NCI-H2081 (cell line): ENCODE data around the gene MAP4K2.

ENCODE experiments used
- DNase-seq, 2 experiments: peaks; one replicate each; lab custom pipeline; 2025; lab: John Stamatoyannopoulos, UW

Gene MAP4K2

GRCh38 chr11:64791781-64792291, 11.2 kb downstream of the MAP4K2 start:
- DNase-seq = no peak

DNA sequence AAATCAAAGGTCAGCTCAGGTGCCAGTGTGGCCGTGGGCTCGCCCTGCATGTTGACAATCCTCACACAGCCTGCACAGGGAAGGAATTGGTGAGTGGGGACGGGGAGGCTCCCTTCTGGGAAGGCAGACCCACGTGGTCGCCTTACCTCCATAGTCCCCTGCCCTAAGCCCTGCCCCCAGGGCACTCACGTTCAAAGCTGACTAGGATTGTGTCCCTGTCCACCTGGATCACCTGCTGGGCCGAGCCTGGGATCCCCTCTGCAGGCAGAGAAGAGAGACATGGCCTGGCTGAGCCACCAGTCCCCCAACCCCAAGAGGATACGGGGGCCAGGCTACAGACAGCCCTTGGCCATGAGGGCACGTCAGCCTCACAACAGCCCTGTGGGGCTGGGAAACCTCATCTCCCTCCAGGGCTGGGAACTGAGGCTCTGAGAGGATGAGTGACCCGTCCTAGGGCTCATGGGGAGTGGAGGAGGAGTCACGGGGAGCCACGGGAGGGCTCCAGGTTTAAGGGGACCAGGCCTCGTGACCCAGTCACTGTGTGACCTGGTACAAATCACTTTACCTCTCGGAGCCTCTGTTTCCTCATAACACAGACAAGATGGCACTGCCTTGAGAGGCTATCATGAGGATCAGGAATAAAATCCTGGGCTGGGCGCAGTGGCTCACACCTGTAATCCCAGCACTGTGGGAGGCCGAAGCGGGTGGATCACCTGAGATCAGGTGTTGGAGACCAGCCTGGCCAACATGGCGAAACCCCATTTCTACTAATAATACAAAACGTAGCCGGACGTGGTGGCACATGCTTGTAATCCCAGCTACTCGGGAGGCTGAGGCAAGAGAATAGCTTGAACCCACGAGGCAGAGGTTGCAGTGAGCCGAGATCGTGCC, 12.6 kb downstream of the MAP4K2 start:
- no peak for DNase-seq

GRCh38 chr11:64789331-64790204, 13.4 kb downstream of the MAP4K2 start:
- no peak for DNase-seq

DNA sequence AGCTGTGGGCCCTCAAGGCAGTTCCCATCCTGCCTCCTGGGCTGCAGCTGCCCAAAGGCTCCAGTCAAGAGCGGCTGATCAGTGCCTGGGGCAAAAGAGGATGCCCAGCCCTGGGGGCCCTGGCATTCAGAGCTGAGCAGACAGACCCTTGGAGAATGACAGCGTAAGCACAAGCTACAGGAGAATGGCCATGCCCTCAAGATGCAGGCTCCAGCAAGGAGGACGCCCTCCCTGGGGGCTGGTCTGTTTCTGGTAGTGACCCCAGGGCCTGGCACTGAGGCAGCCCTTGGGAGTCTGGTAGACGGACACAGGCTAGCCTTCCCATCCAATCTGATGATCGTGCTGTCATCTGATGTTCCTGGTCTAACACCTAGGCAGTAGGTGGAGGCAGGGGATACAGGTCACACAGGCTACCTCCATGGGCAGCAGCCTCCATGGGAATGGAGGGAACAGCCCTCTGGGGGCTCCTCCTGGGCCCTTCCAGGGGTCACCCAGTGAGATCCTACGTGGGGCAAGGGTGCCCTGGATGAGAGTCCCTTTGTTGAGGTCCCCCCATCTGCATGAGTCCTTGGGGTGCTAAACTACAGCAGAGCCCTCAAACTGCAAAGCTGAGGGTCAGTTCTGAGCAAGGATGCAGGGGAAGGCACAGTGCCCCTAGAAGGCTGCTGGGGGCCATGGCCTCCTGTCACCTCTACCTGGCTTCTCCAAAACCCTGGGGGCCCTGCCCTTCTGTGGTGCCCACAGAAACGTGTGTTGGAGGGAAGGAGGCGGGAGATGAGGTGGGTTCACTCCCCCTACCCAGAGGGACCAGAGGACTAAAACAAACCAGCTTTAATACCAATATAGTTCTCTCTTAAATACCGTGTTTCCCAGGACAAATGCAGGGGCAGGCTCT, 14.4 kb downstream of the MAP4K2 start:
- no peak for DNase-seq

DNA sequence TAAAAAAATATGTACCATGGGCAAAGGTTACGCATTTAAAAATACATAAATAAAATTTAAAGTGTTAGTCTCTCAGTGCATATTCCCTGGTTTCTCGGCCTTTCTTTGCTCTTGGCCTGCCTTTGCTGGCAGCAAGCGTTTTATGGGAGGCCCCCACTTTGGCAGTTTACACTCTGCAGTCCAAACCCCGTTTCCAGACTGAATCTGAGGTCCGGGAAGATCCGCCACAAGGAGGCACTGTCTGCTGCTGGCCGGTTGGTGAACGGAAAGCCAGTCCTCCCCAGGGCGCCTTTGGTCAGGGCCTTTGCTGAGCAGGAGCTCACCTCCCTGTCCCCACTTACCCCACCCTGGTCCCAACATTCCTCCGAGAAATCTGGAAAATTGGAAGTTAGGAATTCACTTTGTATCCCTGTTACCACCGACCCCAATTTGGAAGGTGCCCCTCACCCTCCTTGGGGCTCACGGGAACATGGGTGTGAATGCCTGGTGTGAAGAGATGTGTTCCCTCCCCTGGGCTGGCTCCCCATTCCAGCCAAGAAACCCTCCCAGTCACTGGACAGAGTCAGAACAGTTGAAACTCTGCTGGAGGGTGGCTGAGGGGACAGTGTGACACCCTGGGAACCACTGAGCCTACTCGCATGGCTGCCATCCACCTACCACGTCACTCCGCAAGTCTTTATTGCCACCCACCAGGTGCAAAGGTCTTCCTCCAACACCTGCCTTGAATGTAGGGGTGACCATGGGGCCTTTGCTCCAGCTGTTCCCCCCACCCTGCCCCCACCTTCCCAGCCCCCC, 15.3 kb downstream of the MAP4K2 start:
- peak; percentile 3 to 17 for DNase-seq

DNA sequence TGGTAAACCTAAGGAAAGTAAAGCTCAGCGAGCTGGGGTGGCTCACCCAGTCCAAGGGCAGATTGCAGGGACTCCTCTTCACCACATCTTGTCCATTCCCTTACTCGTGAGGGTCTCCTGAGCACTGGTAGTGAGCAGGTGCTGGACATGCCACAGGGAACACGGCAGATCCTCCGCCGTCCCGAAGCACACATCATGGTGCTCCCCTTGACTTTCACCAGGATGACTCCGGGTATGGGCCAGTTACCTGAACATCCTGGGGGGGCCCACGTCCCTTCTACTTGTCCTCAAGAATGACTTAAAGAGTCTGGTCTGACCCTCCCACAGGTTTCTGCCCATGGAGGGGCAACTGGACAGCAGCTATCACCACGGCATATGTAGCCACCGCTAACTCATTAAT, 16.7 kb downstream of the MAP4K2 start:
- DNase-seq = no peak

DNA sequence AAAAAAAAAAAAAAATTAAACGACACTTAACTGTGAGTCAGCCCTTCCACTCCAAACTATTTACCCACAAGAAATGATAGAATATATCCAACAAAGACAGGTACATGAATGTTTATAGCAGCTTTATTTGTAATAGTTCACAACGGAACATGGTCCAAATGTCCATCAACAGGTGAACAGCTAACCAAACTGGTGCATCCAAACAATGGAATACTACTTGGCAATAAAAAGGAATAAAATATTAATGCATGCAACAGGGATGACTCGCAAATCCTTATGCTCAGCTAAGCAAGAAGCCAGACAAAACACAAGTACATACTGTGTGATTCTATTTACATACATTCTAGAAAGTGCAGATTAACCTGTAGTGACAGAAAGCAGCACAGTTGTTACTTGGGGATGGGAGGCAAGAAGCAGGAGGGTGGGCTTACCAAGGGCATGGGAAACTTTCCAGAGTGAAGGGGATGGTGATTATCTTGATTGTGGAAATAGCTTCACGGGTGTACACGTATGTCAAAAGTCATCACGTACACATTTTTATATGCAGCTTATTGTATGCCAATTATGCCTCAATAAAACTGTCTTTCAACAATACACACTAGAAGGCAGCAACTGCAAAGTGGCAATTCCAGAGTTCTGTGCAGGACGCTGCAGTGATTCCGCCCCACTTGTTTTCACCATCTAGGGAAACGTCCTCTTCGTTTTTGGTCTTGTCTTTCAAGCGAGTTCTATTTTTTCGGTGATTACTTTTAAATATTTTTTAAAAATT, 18.0 kb downstream of the MAP4K2 start:
- no peak for DNase-seq

GRCh38 chr11:64778473-64779298, 24.3 kb downstream of the MAP4K2 start, which contains the start of gene SF1:
Gene SF1, minus strand, starts transcription at chr11:64778542. Its CDS starts 150 bp downstream, at chr11:64778392.
- peak; percentile 100 for DNase-seq

DNA sequence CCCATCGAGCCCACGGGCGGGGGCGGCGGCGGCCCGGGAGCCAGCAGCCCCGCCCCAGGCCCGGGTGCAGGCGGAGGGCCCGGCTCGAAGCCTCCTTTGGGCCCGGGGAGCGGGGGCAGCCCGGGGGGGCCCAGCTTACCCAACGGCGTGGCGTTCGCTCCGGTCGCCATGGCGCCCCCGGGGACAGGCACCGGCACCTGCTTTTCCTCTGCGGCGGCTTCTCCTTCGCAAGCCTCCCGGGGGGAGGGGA, 24.9 kb downstream of the MAP4K2 start:
- no peak for DNase-seq

DNA sequence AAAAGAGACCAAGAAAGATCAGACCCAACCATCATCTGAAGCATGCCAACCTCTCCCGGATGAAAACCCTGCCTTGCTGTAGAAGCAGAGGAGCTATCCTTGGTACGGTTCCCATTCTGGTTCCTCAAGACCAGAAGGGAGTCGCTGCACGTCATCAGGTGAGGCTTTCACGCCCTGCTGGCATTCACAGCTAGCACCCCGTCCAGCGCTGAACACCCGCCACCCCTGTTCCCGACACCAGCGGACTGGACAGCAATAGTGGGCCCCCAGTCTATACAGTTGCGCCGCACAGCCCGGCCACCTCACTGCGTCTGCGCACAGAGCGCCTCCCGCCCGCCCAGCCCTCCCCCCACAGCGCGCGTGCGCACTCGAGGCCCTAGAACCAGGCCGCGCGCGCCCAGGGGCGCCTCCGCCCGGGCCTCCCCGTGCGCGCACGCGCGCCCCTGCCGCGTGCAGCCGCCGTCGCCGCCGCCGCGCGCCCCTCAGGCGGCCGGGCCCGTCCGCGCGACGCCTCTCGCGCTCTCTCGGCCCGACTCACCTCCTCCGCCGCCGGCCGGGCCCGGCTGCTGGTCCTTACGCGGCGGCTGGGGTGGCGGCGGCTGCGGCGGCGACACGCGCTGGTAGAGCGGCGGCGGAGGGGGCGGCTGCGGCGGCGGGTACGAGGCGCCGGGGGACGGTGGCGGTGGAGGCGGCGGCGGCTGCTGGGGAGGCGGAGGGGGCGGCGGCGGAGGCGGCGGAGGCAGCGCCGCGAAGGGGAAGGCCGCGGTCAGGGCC, 25.4 kb downstream of the MAP4K2 start:
- peak; percentile 76 to 84 for DNase-seq

DNA sequence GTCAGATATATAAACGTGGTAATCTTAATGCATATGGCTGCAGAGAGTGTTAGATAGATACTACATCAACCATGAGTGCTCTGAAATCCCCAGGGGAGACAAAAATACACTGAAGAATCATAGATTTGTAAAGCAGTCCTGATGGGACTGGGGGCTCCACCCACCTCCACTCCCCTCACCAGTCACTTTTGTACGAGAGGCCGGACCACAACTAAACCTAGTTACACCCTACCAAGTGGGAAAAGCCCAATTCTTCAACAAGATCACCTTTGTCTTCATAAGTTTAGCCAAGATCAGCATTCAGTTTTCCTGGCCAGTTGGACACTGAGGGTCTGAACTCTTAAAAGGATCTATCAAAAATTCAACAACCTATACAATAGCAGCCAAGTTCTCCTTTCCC, 26.1 kb downstream of the MAP4K2 start:
- no peak for DNase-seq

DNA sequence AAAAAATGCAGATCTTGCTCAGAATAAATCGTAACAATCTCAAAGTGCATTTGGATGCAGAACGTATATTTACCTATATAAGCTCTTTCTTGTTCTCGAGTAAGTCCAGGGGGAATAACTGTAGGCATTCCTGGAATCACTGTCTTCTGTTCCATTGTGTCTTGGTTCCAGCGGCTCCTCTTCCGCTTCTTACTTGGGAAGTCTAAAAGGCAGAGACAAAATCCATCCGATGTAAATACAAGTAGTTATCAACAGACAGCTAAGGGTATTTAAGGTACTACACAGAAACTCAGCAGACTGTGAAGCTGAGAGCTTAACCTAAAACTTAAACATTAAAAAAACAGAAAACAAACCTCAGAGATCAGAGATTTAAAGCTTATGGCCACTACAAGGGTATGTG, 26.6 kb downstream of the MAP4K2 start:
- DNase-seq = no peak

DNA sequence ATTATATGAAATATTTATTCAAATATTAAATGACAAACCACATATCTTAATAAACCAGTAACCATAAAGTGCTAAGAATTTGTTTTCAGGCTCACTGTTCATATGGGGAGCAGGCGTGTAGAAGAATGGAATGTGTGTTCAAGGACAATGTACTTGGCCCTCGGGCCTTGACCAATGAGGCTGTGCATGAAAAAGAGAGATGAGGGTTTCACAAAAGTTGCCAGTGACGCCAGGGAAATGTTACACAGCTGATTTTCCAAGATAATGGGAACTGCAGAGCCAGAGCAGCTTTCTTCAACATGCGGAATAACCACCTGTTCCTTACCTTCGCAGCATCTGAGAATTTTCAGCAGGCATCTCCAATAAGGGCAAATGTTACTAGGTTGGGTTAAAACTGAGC, 28.9 kb downstream of the MAP4K2 start:
- no peak for DNase-seq

GRCh38 chr11:64772303-64773018, 30.6 kb downstream of the MAP4K2 start:
- no peak for DNase-seq

GRCh38 chr11:64771861-64772260, 31.2 kb downstream of the MAP4K2 start:
- DNase-seq = no peak

DNA sequence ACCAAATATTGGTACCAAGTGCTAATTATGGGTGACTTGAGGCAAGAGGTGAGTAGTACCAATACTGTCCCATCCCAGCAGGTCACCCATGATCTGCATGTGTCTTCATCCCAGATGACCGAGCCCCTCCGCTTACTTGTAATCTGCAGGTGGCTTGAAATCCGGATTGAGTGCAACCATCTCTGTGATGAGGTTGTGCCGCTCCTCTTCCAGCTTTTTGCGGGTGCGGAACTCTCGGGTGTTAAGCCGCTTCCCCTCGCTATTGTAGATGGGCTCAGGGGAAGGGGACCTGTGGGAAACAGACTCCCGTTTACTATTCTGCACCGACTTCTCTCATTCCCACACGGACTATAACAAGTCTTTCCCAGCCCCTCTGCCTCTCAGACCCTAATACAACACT, 32.9 kb downstream of the MAP4K2 start:
- no peak for DNase-seq

DNA sequence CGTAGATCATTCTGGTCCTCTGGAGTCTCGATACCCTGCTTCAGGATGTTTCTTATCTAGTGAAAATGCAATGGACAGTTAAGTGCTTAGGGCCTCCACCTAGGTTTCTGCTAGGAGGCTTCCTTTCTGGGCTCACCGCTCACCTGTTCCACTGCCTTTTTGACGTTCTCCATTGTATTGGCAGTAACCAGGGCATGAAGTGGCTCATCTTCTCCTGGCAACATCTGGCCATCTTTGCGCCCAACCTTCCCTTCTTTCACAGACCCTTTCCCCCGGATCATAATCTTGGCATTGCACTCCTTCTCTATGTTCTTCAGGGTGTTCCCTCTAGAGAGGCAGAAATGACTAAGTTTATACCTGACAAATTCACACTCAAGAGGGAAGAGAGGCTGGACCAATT, 33.7 kb downstream of the MAP4K2 start:
- no peak for DNase-seq

DNA sequence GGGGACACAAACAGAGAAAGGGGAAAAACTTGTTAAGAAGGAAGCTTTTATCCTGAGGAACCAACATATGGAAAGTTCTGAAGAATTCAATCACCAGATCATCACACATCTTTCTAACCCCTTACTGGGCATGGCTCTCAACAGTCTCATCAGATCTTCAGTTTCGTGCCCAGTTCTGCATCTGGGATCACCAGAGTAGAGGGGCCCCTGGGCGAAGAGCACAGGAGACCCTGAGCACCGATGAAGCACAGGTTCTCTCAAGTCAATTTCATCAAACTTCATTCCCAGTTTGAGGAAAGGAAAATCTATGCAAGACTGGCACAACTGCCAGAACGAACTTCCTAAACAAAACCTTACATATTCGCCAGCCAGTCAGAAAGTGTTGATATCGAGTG, 34.7 kb downstream of the MAP4K2 start:
- DNase-seq = no peak
